Fibroblast of the aortic adventitia (primary cell): ENCODE data around the gene NTHL1. TPM values are rescaled to one million over a fixed set of nuclear protein-coding genes. Genes with fewer than 3 reads are reported as not detected.

Experiments
- DNase-seq: peaks from one replicate; pipeline ENCODE4 v3.0.0-alpha.2; 2010; ENCODE audit warnings: low read depth
- H3K4me3 ChIP-seq: 2 replicates; pipeline ENCODE4 v1.5.1; 2011; ENCODE audit warnings: low read depth, mild to moderate bottlenecking, control low read depth, low read length, moderate library complexity
- CTCF ChIP-seq: IDR thresholded peaks from 2 replicates; pipeline ENCODE4 v1.5.1; 2011; ENCODE audit warnings: mild to moderate bottlenecking, low read length, control low read depth, inconsistent platforms; ENCODE audit not compliant: insufficient read depth
- total RNA-seq: library from RNA; depleted of rRNA; stranded (reverse); fragments of >200 nt; gene quantifications from 2 replicates; pipeline ENCODE4 v1.2.3, GENCODE V29; 2012; ENCODE audit warnings: low replicate concordance

The NTHL1 gene
- total RNA-seq, 1 donor: 18.8 TPM

GRCh38 chr16:1999866-2000514 lies 47.6 kb downstream of the NTHL1 start:
- TF ChIP-seq CTCF: no peak
- DNase-seq: no peak
- H3K4me3 ChIP-seq: no peak overlapping the region

GRCh38 chr16:1998852-1999801 lies 48.5 kb downstream of the NTHL1 start:
- TF ChIP-seq CTCF: no peak
- H3K4me3 ChIP-seq: no peak overlapping the region
- no peak for DNase-seq

- H3K4me3 ChIP-seq: no peak overlapping the region
- no peak for TF ChIP-seq CTCF
- no peak for DNase-seq
These were observed 49.2 kb downstream of the NTHL1 start for GRCh38 chr16:1998360-1998835.

GRCh38 chr16:1997494-1998359 lies 49.9 kb downstream of the NTHL1 start:
- DNase-seq: no peak
- TF ChIP-seq CTCF: no peak
- H3K4me3 ChIP-seq: no peak overlapping the region

- DNase-seq: no peak
- no peak for TF ChIP-seq CTCF
- H3K4me3 ChIP-seq: no peak overlapping the region
These were observed 53.9 kb downstream of the NTHL1 start for GRCh38 chr16:1993731-1994131.

- TF ChIP-seq CTCF: no peak
- H3K4me3 ChIP-seq: no peak overlapping the region
- no peak for DNase-seq
These were observed 54.8 kb downstream of the NTHL1 start for GRCh38 chr16:1992704-1993317.
